Ureter (tissue), 1 donor: ENCODE measurements around the gene RPTOR. TPM values are rescaled to one million over a fixed set of nuclear protein-coding genes. Genes with fewer than 3 reads are reported as not detected.

ENCODE experiments used
- DNase-seq: peaks from one replicate; pipeline ENCODE4 v3.0.0-alpha.2; 2020; ENCODE audit warnings: low spot score
- total RNA-seq: library from RNA; stranded (reverse); gene quantifications from one replicate; pipeline ENCODE4 v1.2.4, GENCODE V29; 2023
- donor health status: DM: yes; HTN: yes; CAD: no.

RPTOR gene
- total RNA-seq, 1 donor from 2014 or later = 64.2 TPM

DNA sequence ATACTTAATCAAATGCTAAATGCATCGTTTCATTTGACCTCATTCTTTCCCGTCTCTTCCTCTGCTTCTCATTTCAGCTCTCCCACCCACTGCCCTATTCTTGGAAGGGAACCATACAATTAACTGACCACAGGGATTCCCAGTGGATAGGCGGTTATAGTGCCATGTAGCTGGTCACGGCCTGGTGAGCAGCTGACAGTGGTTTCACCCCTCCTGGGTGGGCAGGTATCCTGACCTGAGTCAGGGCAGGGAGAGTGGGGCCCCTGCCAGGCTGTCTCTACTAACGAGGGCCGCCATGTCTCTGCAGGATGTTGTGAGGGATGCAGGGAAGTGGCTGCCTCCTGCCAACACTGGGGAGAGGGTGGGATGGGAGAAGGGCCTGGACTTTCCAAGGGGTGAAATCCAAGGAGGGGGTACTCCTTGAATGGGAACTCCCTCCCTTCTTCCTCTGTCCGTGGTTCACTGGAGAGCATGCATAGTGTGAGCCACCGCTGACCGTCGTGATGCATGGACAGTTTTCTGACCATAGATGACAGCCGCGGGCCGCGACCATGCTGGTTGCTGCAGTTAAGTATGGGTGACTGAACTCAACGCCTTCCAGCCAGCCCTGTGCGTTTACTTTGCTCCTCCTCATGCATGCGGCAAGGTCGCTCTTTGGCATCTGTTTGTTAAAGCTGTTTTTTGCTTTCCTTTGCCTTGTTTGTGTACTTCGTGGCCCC is 95.9 kb downstream of the RPTOR start:
- no peak for DNase-seq

DNA sequence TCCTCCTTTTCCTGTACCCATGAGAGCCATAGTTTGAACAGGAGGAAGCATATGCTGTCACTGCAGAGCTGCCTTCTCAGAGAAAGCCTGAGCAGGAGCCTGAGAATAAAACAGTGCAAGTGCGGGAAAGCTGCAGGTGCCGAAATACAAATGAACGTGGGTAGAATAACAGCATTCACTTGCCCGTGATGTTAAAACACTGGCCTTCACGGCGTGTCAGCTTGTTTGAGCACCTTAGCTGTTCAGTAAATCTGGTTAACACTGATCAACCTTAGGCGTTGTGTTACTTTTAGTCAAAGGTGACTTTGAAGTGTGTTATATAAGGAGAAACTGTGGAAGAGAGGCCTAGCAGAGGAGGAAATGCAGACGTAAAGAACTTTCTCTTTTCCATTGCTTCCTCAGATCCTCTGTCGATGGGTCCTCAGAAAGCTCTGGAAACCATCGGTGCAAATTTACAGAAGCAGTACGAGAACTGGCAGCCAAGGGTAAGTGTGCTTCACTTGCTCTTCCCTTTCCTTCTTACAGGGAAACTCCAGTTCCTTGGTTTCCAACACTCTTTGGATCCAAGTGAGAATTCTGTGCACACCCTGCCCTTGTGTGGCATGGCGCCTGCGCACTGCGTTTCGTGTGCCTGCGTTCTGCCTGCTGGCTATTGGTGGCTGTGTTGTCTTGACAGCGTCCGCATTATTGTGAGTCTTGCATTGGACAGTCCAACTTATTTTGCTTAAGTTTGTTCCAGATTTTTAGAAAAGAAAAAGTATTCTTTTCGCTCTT is 98.9 kb downstream of the RPTOR start:
- DNase-seq = no peak

GRCh38 chr17:80644536-80644935 is 99.9 kb downstream of the RPTOR start:
- no peak for DNase-seq

GRCh38 chr17:80645706-80646325 is 101.2 kb downstream of the RPTOR start:
- DNase-seq = no peak

DNA sequence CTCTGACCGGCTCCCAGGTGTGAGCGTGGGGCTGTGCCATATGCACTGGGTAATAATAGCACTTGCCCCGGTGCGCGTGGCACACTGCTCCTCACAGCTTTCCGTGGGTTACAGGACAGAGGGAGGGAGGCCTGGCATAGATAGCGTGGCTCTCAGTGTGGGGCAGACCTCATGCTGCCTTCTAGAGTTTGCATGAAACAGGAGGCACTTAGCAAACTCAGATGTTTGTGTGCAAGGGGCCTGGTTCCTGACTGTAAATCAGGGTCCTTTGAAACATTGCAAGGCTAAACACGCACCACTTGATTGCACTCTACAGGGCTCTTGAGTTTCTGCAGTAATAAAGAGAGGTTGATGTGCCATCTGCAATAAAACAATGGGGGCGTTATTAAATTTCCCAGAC is 101.7 kb downstream of the RPTOR start:
- no peak for DNase-seq

- no peak for DNase-seq
Observed at GRCh38 chr17:80647746-80648145, 103.1 kb downstream of the RPTOR start.

DNA sequence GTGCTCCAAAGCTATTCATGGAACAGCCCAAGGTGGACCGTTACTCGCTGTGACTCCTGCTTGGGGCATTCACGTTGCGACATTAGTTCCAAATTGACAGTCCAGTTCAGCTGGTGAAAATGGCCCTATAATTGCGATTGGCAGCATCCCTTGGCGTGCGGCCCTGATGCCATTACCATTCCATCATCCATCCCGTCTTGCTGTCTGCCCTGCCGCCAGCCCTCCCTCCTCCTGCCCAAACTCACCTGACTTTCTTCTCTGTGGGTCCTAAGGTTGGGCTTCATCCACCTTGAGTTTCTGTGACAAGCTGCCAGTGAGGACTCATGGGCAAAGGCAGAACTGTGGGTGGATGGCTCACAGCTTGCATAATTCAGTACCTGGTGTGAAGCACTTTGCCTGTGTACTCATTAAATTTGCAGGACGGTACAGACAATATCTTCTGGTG is 104.6 kb downstream of the RPTOR start:
- DNase-seq = no peak

- DNase-seq = no peak
Observed at GRCh38 chr17:80649672-80650330, 105.2 kb downstream of the RPTOR start.

- no peak for DNase-seq
Observed at GRCh38 chr17:80650331-80650672, 105.7 kb downstream of the RPTOR start.

- DNase-seq = no peak
Observed at GRCh38 chr17:80650751-80651518, 106.3 kb downstream of the RPTOR start.

GRCh38 chr17:80652756-80653330 is 108.2 kb downstream of the RPTOR start:
- no peak for DNase-seq

- DNase-seq = no peak
Observed at GRCh38 chr17:80653856-80654255, 109.2 kb downstream of the RPTOR start.

- no peak for DNase-seq
Observed at GRCh38 chr17:80655608-80656007, 111.0 kb downstream of the RPTOR start.

DNA sequence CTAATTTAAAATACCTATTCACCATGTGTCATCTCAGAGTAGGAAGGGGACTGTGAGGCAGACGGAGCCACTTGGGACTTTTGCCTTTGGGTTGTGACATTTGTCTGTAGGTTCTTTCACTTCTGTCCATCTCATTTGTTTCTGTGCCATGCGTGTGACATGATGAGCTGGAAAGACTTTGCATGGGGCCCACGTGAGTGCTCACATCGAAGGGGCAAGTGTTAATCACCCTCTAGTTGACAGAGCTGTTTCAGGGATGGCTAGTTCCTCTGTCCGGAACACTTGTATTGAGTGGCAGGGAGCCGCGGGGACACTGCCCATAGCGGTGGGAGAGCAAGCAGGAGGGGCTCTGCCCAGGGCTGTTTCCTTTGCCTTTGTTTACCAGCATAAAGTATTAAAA is 112.0 kb downstream of the RPTOR start:
- no peak for DNase-seq

DNA sequence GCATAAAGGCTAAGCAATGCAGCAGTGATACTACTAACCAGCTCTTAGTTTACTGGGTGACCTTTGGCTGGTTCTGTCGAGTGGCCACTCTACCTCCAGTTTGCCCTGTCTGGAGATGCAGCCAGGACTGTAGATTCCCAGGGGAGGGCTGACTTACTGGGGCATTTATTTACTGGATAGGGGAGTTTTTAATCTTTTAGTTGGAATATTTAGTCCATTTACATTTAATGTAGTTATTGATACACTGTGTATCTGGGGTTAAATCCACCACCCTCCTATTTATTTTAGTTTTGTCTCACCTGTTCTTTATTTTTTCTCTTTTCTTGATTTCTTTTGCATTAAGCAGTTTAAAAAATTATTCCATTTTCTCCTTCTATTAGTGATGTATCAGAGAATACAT is 112.9 kb downstream of the RPTOR start:
- DNase-seq = no peak

DNA sequence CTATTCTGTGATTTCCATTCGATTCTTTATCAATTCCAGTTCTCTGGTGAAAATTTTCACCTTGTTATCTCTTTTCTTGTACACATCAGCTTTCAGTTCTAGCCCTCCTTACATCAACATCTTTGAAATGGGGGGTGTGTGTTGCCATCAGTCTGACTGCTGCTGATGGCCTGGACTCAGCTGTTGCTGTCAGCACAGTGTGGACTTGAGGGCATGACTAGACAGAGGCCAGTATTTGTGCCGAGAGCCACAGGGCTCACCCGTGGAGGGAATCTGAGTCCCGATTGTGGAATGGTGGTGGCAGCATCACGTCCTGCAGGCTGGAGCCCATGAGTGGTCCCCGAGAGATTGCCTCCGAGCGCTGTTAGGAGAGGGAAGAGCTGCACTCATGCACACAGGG is 114.2 kb downstream of the RPTOR start:
- DNase-seq = no peak

GRCh38 chr17:80659651-80660050 is 115.0 kb downstream of the RPTOR start:
- DNase-seq = no peak

GRCh38 chr17:80660527-80661198 is 116.0 kb downstream of the RPTOR start:
- no peak for DNase-seq

GRCh38 chr17:80662557-80662956 is 117.9 kb downstream of the RPTOR start:
- DNase-seq = no peak

DNA sequence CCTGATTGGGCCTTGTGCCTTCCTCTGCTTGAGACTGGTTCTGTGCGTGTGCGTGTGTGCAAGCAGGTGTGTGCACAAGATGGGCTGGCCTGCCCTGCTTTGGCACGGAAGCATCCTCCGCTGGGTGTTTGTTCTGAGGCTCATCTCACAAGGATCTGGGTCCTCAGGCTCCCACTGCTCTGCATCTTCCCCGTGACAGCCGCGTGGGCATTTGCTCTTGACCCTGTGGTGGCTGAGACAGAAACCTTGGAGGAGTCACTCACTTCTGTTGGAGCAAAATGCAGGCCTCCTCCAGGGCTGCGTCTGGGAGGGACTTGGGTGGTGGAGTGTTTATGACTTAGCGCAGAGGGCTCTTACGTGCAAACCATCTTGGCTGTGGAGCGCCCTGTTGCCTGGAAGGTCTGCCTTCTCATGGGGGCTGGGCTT is 119.2 kb downstream of the RPTOR start:
- no peak for DNase-seq
